H9 (cell line): Measurements from ENCODE around the gene ERC2. TPM values are rescaled to one million over a fixed set of nuclear protein-coding genes. Genes with fewer than 3 reads are reported as not detected.
A peak's percentile ranks its signal among the peaks of the same experiment; 100 is the strongest.

Experiments
- DNase-seq: peaks from one replicate; pipeline ENCODE4 v3.0.0-alpha.2; 2017
- H2AFZ ChIP-seq: one replicate; pipeline ENCODE4 v1.6.1; 2013; ENCODE audit warnings: mild to moderate bottlenecking, low read length, control low read depth, moderate library complexity
- H2AK5ac ChIP-seq: 2 replicates; pipeline ENCODE4 v1.6.1; 2013; ENCODE audit warnings: low read length, control low read depth, mixed read lengths; ENCODE audit not compliant: insufficient read length
- H2BK120ac ChIP-seq: one replicate; pipeline ENCODE4 v1.6.1; 2013; ENCODE audit warnings: low read depth, mild to moderate bottlenecking, low read length, control low read depth, inconsistent platforms; ENCODE audit not compliant: poor library complexity, severe bottlenecking
- H2BK12ac ChIP-seq: 2 replicates; pipeline ENCODE4 v1.6.1; 2013; ENCODE audit warnings: low read length, control low read depth, mixed read lengths, low read depth; ENCODE audit not compliant: insufficient read length
- H2BK15ac ChIP-seq: 2 replicates; pipeline ENCODE4 v1.6.1; 2013; ENCODE audit warnings: low read depth, low read length, control low read depth
- H2BK20ac ChIP-seq: one replicate; pipeline ENCODE4 v1.6.1; 2013; ENCODE audit warnings: low read depth, mild to moderate bottlenecking, low read length, control low read depth, inconsistent platforms; ENCODE audit not compliant: poor library complexity, severe bottlenecking
- H2BK5ac ChIP-seq: 2 replicates; pipeline ENCODE4 v1.6.1; 2013; ENCODE audit warnings: low read length, control low read depth, mixed read lengths; ENCODE audit not compliant: insufficient read length
- H3K14ac ChIP-seq: 2 replicates; pipeline ENCODE4 v1.6.1; 2013; ENCODE audit warnings: low read length, control low read depth; ENCODE audit not compliant: insufficient read depth
- H3K18ac ChIP-seq: 2 replicates; pipeline ENCODE4 v1.6.1; 2013; ENCODE audit warnings: low read depth, mild to moderate bottlenecking, mixed read lengths, low read length, control low read depth; ENCODE audit not compliant: insufficient read length
- H3K23ac ChIP-seq: 2 replicates; pipeline ENCODE4 v1.6.1; 2013; ENCODE audit warnings: low read length, control low read depth, mixed read lengths, low read depth; ENCODE audit not compliant: insufficient read length
- H3K23me2 ChIP-seq: 2 replicates; pipeline ENCODE4 v1.6.1; 2013; ENCODE audit warnings: low read depth, mild to moderate bottlenecking, mixed read lengths, low read length, control low read depth; ENCODE audit not compliant: insufficient read length, poor library complexity, severe bottlenecking
- H3K27ac ChIP-seq: 2 replicates; pipeline ENCODE4 v1.5.1; 2013; ENCODE audit warnings: low read length, control low read depth, mixed read lengths, low read depth; ENCODE audit not compliant: insufficient read length
- H3K27me3 ChIP-seq: 2 replicates; pipeline ENCODE4 v1.6.1; 2013; ENCODE audit warnings: low read length, control low read depth, inconsistent platforms; ENCODE audit not compliant: insufficient read depth
- H3K4ac ChIP-seq: 2 replicates; pipeline ENCODE4 v1.6.1; 2013; ENCODE audit warnings: low read depth, mild to moderate bottlenecking, control low read depth, inconsistent platforms, low read length, moderate library complexity
- H3K4me1 ChIP-seq: 2 replicates; pipeline ENCODE4 v1.6.1; 2013; ENCODE audit warnings: low read length, control low read depth, inconsistent platforms; ENCODE audit not compliant: insufficient read depth
- H3K4me2 ChIP-seq: 2 replicates; pipeline ENCODE4 v1.6.1; 2013; ENCODE audit warnings: low read length, control low read depth, mixed read lengths; ENCODE audit not compliant: insufficient read length, insufficient read depth
- H3K56ac ChIP-seq: 2 replicates; pipeline ENCODE4 v1.6.1; 2013; ENCODE audit warnings: low read depth, mild to moderate bottlenecking, mixed read lengths, low read length, control low read depth; ENCODE audit not compliant: insufficient read length
- H3K79me1 ChIP-seq: 2 replicates; pipeline ENCODE4 v1.6.1; 2013; ENCODE audit warnings: low read depth, mild to moderate bottlenecking, moderate library complexity, low read length, control low read depth, inconsistent platforms; ENCODE audit not compliant: insufficient read depth, poor library complexity, severe bottlenecking
- H3K79me2 ChIP-seq: 2 replicates; pipeline ENCODE4 v1.6.1; 2013; ENCODE audit warnings: low read length, control low read depth, inconsistent platforms; ENCODE audit not compliant: insufficient read depth
- H3K9ac ChIP-seq: 2 replicates; pipeline ENCODE4 v1.6.1; 2013; ENCODE audit warnings: low read length, control low read depth, mixed read lengths; ENCODE audit not compliant: insufficient read length; ENCODE audit errors: extremely low read depth
- H3K9me3 ChIP-seq: one replicate; pipeline ENCODE4 v1.6.1; 2013; ENCODE audit warnings: low read depth, low read length, inconsistent platforms; ENCODE audit not compliant: control insufficient read depth
- H3T11ph ChIP-seq: one replicate; pipeline ENCODE4 v1.6.1; 2013; ENCODE audit warnings: mild to moderate bottlenecking, low read length, control low read depth, inconsistent platforms
- H4K20me1 ChIP-seq: one replicate; pipeline ENCODE4 v1.6.1; 2013; ENCODE audit not compliant: control insufficient read depth, insufficient read length, insufficient read depth
- H4K5ac ChIP-seq: 2 replicates; pipeline ENCODE4 v1.6.1; 2013; ENCODE audit warnings: low read depth, mild to moderate bottlenecking, mixed read lengths, low read length, control low read depth; ENCODE audit not compliant: insufficient read length
- H4K8ac ChIP-seq: replicated peaks from 2 replicates; pipeline ENCODE4 v1.6.1; 2013; ENCODE audit warnings: low read length, control low read depth, mixed read lengths, low read depth; ENCODE audit not compliant: insufficient read length
- H4K91ac ChIP-seq: 2 replicates; pipeline ENCODE4 v1.6.1; 2013; ENCODE audit warnings: low read depth, mild to moderate bottlenecking, moderate library complexity, mixed read lengths, low read length, control low read depth; ENCODE audit not compliant: insufficient read length
- H3K27ac Mint-ChIP-seq, 3 experiments: 2 replicates in 2 of 3; 3 replicates in 1 of 3; pipeline ENCODE4 v1.8.0; 2020 to 2021; ENCODE audit warnings: mixed read lengths in 3 of 3, mild to moderate bottlenecking in 1 of 3, moderate library complexity in 1 of 3
- H3K27me3 Mint-ChIP-seq: 2 replicates; pipeline ENCODE4 v1.8.0; 2021; ENCODE audit warnings: low read depth, mild to moderate bottlenecking, moderate library complexity, mixed read lengths
- H3K36me3 Mint-ChIP-seq, 3 experiments: 2 replicates in 2 of 3; 3 replicates in 1 of 3; pipeline ENCODE4 v1.8.0; 2020 to 2021; ENCODE audit warnings: low read depth in 3 of 3, mixed read lengths in 3 of 3; ENCODE audit not compliant: insufficient read depth in 1 of 3
- H3K4me1 Mint-ChIP-seq, 2 experiments: 2 replicates each; pipeline ENCODE4 v1.8.0; 2020; ENCODE audit warnings: mixed read lengths in 2 of 2
- H3K4me3 Mint-ChIP-seq, 2 experiments: 2 replicates in 1 of 2; 3 replicates in 1 of 2; pipeline ENCODE4 v1.8.0; 2020 to 2021; ENCODE audit warnings: mild to moderate bottlenecking in 2 of 2, mixed read lengths in 2 of 2, moderate library complexity in 1 of 2
- H3K9me3 Mint-ChIP-seq, 2 experiments: 2 replicates in 1 of 2; 3 replicates in 1 of 2; pipeline ENCODE4 v1.8.0; 2020; ENCODE audit warnings: mild to moderate bottlenecking in 2 of 2, mixed read lengths in 2 of 2, moderate library complexity in 1 of 2
- CTCF ChIP-seq: fragments of 200-600 bp; sonication (generic); conservative IDR thresholded peaks from 3 replicates; pipeline ENCODE4 v1.8.0; 2021; ENCODE audit warnings: antibody characterized with exemption, mild to moderate bottlenecking
- WGBS: extraction: QIAGEN DNeasy Blood & Tissue Kit; methylation state at CpG from one replicate; pipeline ENCODE4 v1.1.7; 2013; ENCODE audit warnings: missing lambda C conversion rate, low lambda C conversion rate, mixed read lengths; ENCODE audit not compliant: insufficient read length; ENCODE audit errors: extremely low coverage; 5-methylcytosine and 5-hydroxymethylcytosine counted together
- total RNA-seq: library from RNA; stranded (reverse); gene quantifications from 2 replicates; pipeline ENCODE4 v1.2.1, GENCODE V29; 2021

The ERC2 gene
- total RNA-seq, 1 experiment from 2014 or later: 15.4 TPM

- no CpG with 5 or more reads among the region's 4 CpGs for WGBS
These were observed 455.5 kb downstream of the ERC2 start for GRCh38 chr3:56012721-56013120.

More at GRCh38 chr3:56012721-56013120, 455.5 kb downstream of the ERC2 start:
- no peak overlapping the region for H4K91ac ChIP-seq
- no peak overlapping the region for H2BK15ac ChIP-seq
- H4K5ac ChIP-seq: no peak overlapping the region
- no peak for DNase-seq
- no peaks in the 10 kb centered on the region for H3K27me3 ChIP-seq
- H4K8ac ChIP-seq: no peak overlapping the region
- H3K56ac ChIP-seq: no peak overlapping the region
- no peaks in the 10 kb centered on the region for H3K9me3 ChIP-seq
- H3K4ac ChIP-seq: no peak overlapping the region
- no peak overlapping the region for H3K18ac ChIP-seq
- peaks cover 19% of the 10 kb centered on the region in 2 experiments for H3K4me1 Mint-ChIP-seq
- no peak overlapping the region for H2AK5ac ChIP-seq
- H2AFZ ChIP-seq: no peak overlapping the region
- peak overlapping the region in 1 of 3 experiments; percentile 12; a peak in 1 of 7 replicates for H3K27ac Mint-ChIP-seq
- no peaks in the 10 kb centered on the region for H4K20me1 ChIP-seq
- H3K23me2 ChIP-seq: no peaks in the 10 kb centered on the region
- H3T11ph ChIP-seq: no peak overlapping the region
- no peak overlapping the region for H2BK120ac ChIP-seq
- H2BK5ac ChIP-seq: no peak overlapping the region
- peaks cover 3 to 8% (median 4%) of the 10 kb centered on the region in 3 experiments; a peak in 2 of 7 replicates for H3K36me3 Mint-ChIP-seq
- no peak overlapping the region for H3K23ac ChIP-seq
- H3K79me1 ChIP-seq: no peaks in the 10 kb centered on the region
- TF ChIP-seq CTCF: no peak
- no peaks in the 10 kb centered on the region; the same call in 1 of the 2 replicates for H3K4me1 ChIP-seq
- H3K9me3 Mint-ChIP-seq: peaks cover 0 to 3% of the 10 kb centered on the region in 2 experiments; a peak in 3 of 5 replicates
- H3K27ac ChIP-seq: no peak overlapping the region
- H3K9ac ChIP-seq: no peak overlapping the region
- H2BK12ac ChIP-seq: no peak overlapping the region
- H3K79me2 ChIP-seq: no peaks in the 10 kb centered on the region
- no peak overlapping the region for H2BK20ac ChIP-seq
- no peaks in the 10 kb centered on the region for H3K27me3 Mint-ChIP-seq
- no peak overlapping the region for H3K4me2 ChIP-seq
- no peak overlapping the region for H3K14ac ChIP-seq
- no peak overlapping the region for H3K4me3 Mint-ChIP-seq
